Right cardiac atrium (tissue), 5 donors: ENCODE results near the gene GNA12. TPM values are rescaled to one million over a fixed set of nuclear protein-coding genes. Genes with fewer than 3 reads are reported as not detected.
"Not testable (repeated sequence)": the region's sequence is repeated elsewhere in the genome, so short reads cannot be mapped to it uniquely, and the experiment has no call there.

ENCODE experiments used
- ATAC-seq, 2 donors: fragments of 200-7000 bp; cut with Tn5 transposase; one replicate each; pipeline versions ENCODE4 v1.8.0 to v1.9.1; 2020; ENCODE audit warnings: moderate library complexity in 2 of 2, mild to moderate bottlenecking in 1 of 2
- DNase-seq, 3 donors: peaks; one replicate each; pipeline ENCODE4 v3.0.0-alpha.2; 2020
- H3K27ac ChIP-seq: one replicate; pipeline ENCODE4 v1.5.1; 2013; ENCODE audit warnings: mild to moderate bottlenecking, low read length, control low read depth, moderate library complexity
- H3K27me3 ChIP-seq: one replicate; pipeline ENCODE4 v1.6.1; 2013; ENCODE audit not compliant: control insufficient read depth, insufficient read depth
- H3K4me1 ChIP-seq: one replicate; pipeline ENCODE4 v1.6.1; 2013; ENCODE audit warnings: low read length; ENCODE audit not compliant: control insufficient read depth, insufficient read depth
- H3K4me3 ChIP-seq: one replicate; pipeline ENCODE4 v1.5.1; 2013; ENCODE audit warnings: low read length, control low read depth
- H3K9me3 ChIP-seq: one replicate; pipeline ENCODE4 v1.6.1; 2013; ENCODE audit warnings: low read length; ENCODE audit not compliant: control insufficient read depth
- WGBS: extraction: QIAGEN DNeasy Blood & Tissue Kit; methylation state at CpG from one replicate; pipeline ENCODE4 v1.1.7; 2013; 5-methylcytosine and 5-hydroxymethylcytosine counted together
- intact Hi-C, 4 donors: fragments of 100-400 bp; cut with DNase I; formaldehyde crosslinking; loops; one replicate each; pipeline versions ENCODE4 v1.11.0 to v1.14.0; 2022 to 2023
- polyA plus RNA-seq: library from polyadenylated mRNA; stranded (reverse); fragments of 200-250 nt; gene quantifications from one replicate; pipeline ENCODE4 v1.2.3, GENCODE V29; 2013
- total RNA-seq, 4 donors: library from RNA; stranded (reverse); fragmentation: NEBNext Ultra II Directional; extraction: Animal tissue kit (Norgen Biotek cat#: 25700); gene quantifications; one replicate each; pipeline ENCODE4 v1.2.1, GENCODE V29; 2021
- donor health status: healthy with polysubstance abuse.
- donor health status: DM: no; HTN: yes; CAD: no.
- donor health status: DM: no; HTN: no; CAD: no.
- donor health status: DM: no; HTN: yes; CAD: no; lungs with severe emphysema.
- donor health status: DM: yes; HTN: yes; CAD: no.

GNA12 gene
- total and polyA plus RNA-seq, 5 donors, result 32.8 to 68.1 (median 62.8) TPM

GRCh38 chr7:2732388-2732787, 111.7 kb downstream of the GNA12 start:
- DNase-seq (no peak), ATAC-seq (no peak)
- H3K4me3 ChIP-seq, result no peak overlapping the region
- no peaks in the 10 kb centered on the region for H3K27me3 ChIP-seq
- intact Hi-C loops, result no loop called here
- H3K9me3 ChIP-seq, result no peaks in the 10 kb centered on the region
- H3K27ac ChIP-seq, result peak overlapping the region; percentile 11
- H3K4me1 ChIP-seq, result peaks cover 22% of the 10 kb centered on the region
- WGBS, result 94% methylated on average over 9 of the region's 9 CpGs

GRCh38 chr7:2730846-2731770, 113.0 kb downstream of the GNA12 start:
- Histone ChIP-seq H3K9me3 (no peaks in the 10 kb centered on the region), H3K27ac (no peak overlapping the region), H3K4me3 (no peak overlapping the region), H3K4me1 (peaks cover 22% of the 10 kb centered on the region), H3K27me3 (no peaks in the 10 kb centered on the region)
- intact Hi-C loops, result no loop called here
- no peak for ATAC-seq
- WGBS, result 95% methylated on average over 45 of the region's 45 CpGs
- peak in 2 of 3 donors; percentile 37 to 43 for DNase-seq

- no peaks in the 10 kb centered on the region for H3K27me3 ChIP-seq
- H3K4me3 ChIP-seq, result no peak overlapping the region
- DNase-seq (peak in 2 of 3 donors; percentile 32 to 44), ATAC-seq (no peak)
- intact Hi-C loops, result no loop called here
- H3K9me3 ChIP-seq, result no peaks in the 10 kb centered on the region
- peaks cover 15% of the 10 kb centered on the region for H3K4me1 ChIP-seq
- WGBS, result 77% methylated on average over 33 of the region's 33 CpGs
- peak overlapping the region; percentile 7 for H3K27ac ChIP-seq
These were observed 114.0 kb downstream of the GNA12 start for GRCh38 chr7:2729893-2730716.

- intact Hi-C loops, result no loop called here
- ATAC-seq (peak in 1 of 2 donors; percentile 53), DNase-seq (peak in 2 of 3 donors; percentile 71 to 74)
- no peaks in the 10 kb centered on the region for H3K9me3 ChIP-seq
- no peak overlapping the region for H3K4me3 ChIP-seq
- no peaks in the 10 kb centered on the region for H3K27me3 ChIP-seq
- peaks cover 10% of the 10 kb centered on the region for H3K4me1 ChIP-seq
- peak overlapping the region; percentile 40 for H3K27ac ChIP-seq
- WGBS, result 73% methylated on average over 37 of the region's 37 CpGs
These were observed 114.8 kb downstream of the GNA12 start for GRCh38 chr7:2729031-2729892.

GRCh38 chr7:2728316-2729030, 115.6 kb downstream of the GNA12 start:
- Histone ChIP-seq H3K4me3 (no peak overlapping the region), H3K27me3 (no peaks in the 10 kb centered on the region), H3K4me1 (peaks cover 8% of the 10 kb centered on the region), H3K9me3 (no peaks in the 10 kb centered on the region), H3K27ac (peak overlapping the region; percentile 26)
- intact Hi-C loops, result no loop called here
- WGBS, result 45% methylated on average over 15 of the region's 15 CpGs
- ATAC-seq (peak in 1 of 2 donors; percentile 17), DNase-seq (peak in 1 of 3 donors; percentile 51)

- ATAC-seq, H3K9me3 ChIP-seq, H3K4me1 ChIP-seq, H3K27me3 ChIP-seq, intact Hi-C loops, H3K4me3 ChIP-seq, H3K27ac ChIP-seq: not testable (repeated sequence)
- WGBS, result 87% methylated on average over 13 of the region's 13 CpGs
- DNase-seq, result peak in 2 of 3 donors; percentile 30 to 35
These were observed 116.9 kb downstream of the GNA12 start for GRCh38 chr7:2727206-2727605.

GRCh38 chr7:2726316-2727018, 117.6 kb downstream of the GNA12 start:
- no peak overlapping the region for H3K4me3 ChIP-seq
- H3K4me1 ChIP-seq, result peaks cover 3% of the 10 kb centered on the region
- ATAC-seq (no peak), DNase-seq (peak in 2 of 3 donors; percentile 18 to 41)
- WGBS, result 91% methylated on average over 18 of the region's 18 CpGs
- no peaks in the 10 kb centered on the region for H3K9me3 ChIP-seq
- intact Hi-C loops, result no loop called here
- H3K27ac ChIP-seq, result no peak overlapping the region
- H3K27me3 ChIP-seq, result no peaks in the 10 kb centered on the region

- DNase-seq (peak; percentile 4 to 48 (median 32)), ATAC-seq (no peak)
- no peaks in the 10 kb centered on the region for H3K27me3 ChIP-seq
- H3K4me1 ChIP-seq, result peaks cover 3% of the 10 kb centered on the region
- 96% methylated on average over 34 of the region's 34 CpGs for WGBS
- no peak overlapping the region for H3K27ac ChIP-seq
- H3K9me3 ChIP-seq, result no peaks in the 10 kb centered on the region
- H3K4me3 ChIP-seq, result no peak overlapping the region
- intact Hi-C loops, result no loop called here
These were observed 118.7 kb downstream of the GNA12 start for GRCh38 chr7:2725178-2726105.
